Gastrocnemius medialis (tissue), 4 donors: ENCODE measurements around the gene PSAPL1. TPM values are rescaled to one million over a fixed set of nuclear protein-coding genes. Genes with fewer than 3 reads are reported as not detected.

Experiments
- ATAC-seq, 2 donors: fragments of 150-250 bp; one replicate each; pipeline ENCODE4 v1.9.1; 2016
- DNase-seq, 2 donors: peaks; one replicate each; pipeline ENCODE4 v3.0.0-alpha.2; 2019
- H3K27ac ChIP-seq, 4 donors: fragments of 200-600 bp; sonication (generic); 1 replicate in 1 of 4; 2 replicates in 3 of 4; pipeline ENCODE4 v1.5.1; 2016 to 2018; ENCODE audit warnings: mild to moderate bottlenecking in 2 of 4, moderate library complexity in 1 of 4
- H3K27me3 ChIP-seq, 3 donors: fragments of 200-600 bp; sonication (generic) in 2 of 3; 1 replicate in 1 of 3; 2 replicates in 2 of 3; pipeline versions ENCODE4 v1.5.1 to v1.6.0; 2016 to 2019; ENCODE audit warnings: mild to moderate bottlenecking in 1 of 3, moderate library complexity in 1 of 3
- H3K36me3 ChIP-seq, 2 donors: fragments of 200-600 bp; sonication (generic) in 1 of 2; one replicate each; pipeline ENCODE4 v1.5.1; 2017 to 2018
- H3K4me1 ChIP-seq, 2 donors: fragments of 200-600 bp; sonication (generic) in 1 of 2; one replicate each; pipeline ENCODE4 v1.5.1; 2016 to 2017; ENCODE audit warnings: mild to moderate bottlenecking in 2 of 2
- H3K4me3 ChIP-seq, 4 donors: fragments of 200-600 bp; sonication (generic) in 3 of 4; 1 replicate in 1 of 4; 2 replicates in 3 of 4; pipeline ENCODE4 v1.5.1; 2016 to 2019; ENCODE audit warnings: mild to moderate bottlenecking in 2 of 4
- H3K9me3 ChIP-seq, 3 donors: fragments of 200-600 bp; sonication (generic) in 2 of 3; 1 replicate in 1 of 3; 2 replicates in 2 of 3; pipeline ENCODE4 v1.5.1; 2016 to 2019
- POLR2A ChIP-seq, 2 donors: fragments of 450-650 bp; IDR thresholded peaks; one replicate each; pipeline ENCODE4 v1.6.1; 2017; ENCODE audit warnings: antibody characterized with exemption in 2 of 2, mild to moderate bottlenecking in 2 of 2, moderate library complexity in 2 of 2
- in situ Hi-C, 4 donors: fragments of 200-750 bp; cut with MboI; loops; one replicate each; pipeline versions ENCODE4 v1.15.0 to v1.8.0; 2017; ENCODE audit warnings: low sequenced_read_pairs in 4 of 4
- intact Hi-C: fragments of 100-400 bp; cut with DNase I; formaldehyde crosslinking; loops from one replicate; pipeline ENCODE4 v1.15.1; 2023; ENCODE audit warnings: low total_unique reads
- total RNA-seq, 4 donors: library from RNA; depleted of rRNA; stranded (reverse); fragments of >200 nt; gene quantifications; one replicate each; pipeline versions ENCODE4 v1.1.0 to v1.2.3, GENCODE V29; 2016
- TF ChIP-seq, protein P1 (sequence below), 5 experiments: fragments of 450-650 bp in 3 of 5; fragments of 200-600 bp in 2 of 5; sonication (generic) in 2 of 5; IDR thresholded peaks in 4 of 5; conservative IDR thresholded peaks in 1 of 5; 1 replicate in 4 of 5; 2 replicates in 1 of 5; pipeline ENCODE4 v1.5.1; 2016 to 2019; ENCODE audit warnings: antibody characterized with exemption in 5 of 5, mild to moderate bottlenecking in 3 of 5, moderate library complexity in 3 of 5

The PSAPL1 gene
- total RNA-seq, 4 donors from 2014 or later, result not detected

DNA sequence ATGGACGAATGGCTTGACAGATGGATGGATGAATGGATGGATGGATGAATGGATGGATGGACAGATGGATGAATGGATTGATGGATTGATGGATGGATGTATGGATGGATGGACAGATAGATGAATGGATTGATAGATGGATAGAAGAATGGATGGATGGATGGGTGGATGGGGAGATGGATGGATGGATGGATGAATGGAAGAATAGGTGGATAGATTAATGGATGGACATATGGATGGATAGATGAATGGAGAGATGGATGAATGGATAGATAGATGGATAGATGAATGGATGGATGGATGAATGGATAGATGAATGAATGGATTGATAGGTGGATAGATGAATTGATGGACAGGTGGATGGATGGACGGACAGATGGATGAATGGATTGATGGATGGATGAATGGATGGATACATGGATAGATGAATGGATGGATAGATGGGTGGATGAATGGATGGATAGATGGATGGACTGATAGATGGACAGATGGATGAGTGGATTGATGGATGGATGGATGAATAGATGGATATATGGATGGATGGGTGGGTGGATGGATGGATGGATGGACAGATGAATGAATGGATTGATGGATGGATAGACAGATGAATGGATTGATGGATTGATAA lies 33.9 kb downstream of the PSAPL1 start:
- H3K4me1 ChIP-seq, result no peaks in the 10 kb centered on the region
- DNase-seq (no peak), ATAC-seq (no peak)
- no peak overlapping the region for H3K27ac ChIP-seq
- in situ Hi-C loops, result no loop called here
- TF ChIP-seq, protein P1, sequence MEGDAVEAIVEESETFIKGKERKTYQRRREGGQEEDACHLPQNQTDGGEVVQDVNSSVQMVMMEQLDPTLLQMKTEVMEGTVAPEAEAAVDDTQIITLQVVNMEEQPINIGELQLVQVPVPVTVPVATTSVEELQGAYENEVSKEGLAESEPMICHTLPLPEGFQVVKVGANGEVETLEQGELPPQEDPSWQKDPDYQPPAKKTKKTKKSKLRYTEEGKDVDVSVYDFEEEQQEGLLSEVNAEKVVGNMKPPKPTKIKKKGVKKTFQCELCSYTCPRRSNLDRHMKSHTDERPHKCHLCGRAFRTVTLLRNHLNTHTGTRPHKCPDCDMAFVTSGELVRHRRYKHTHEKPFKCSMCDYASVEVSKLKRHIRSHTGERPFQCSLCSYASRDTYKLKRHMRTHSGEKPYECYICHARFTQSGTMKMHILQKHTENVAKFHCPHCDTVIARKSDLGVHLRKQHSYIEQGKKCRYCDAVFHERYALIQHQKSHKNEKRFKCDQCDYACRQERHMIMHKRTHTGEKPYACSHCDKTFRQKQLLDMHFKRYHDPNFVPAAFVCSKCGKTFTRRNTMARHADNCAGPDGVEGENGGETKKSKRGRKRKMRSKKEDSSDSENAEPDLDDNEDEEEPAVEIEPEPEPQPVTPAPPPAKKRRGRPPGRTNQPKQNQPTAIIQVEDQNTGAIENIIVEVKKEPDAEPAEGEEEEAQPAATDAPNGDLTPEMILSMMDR (IDR thresholded peaks at IDR 0.05 in 4 of 5, conservative IDR thresholded peaks at IDR 0.05 in 1 of 5), result no peak
- no peaks in the 10 kb centered on the region for H3K9me3 ChIP-seq
- peaks cover 8 to 14% (median 10%) of the 10 kb centered on the region in 3 donors for H3K27me3 ChIP-seq
- intact Hi-C loops, result no loop called here
- H3K4me3 ChIP-seq, result no peak overlapping the region
- no peaks in the 10 kb centered on the region for H3K36me3 ChIP-seq

DNA sequence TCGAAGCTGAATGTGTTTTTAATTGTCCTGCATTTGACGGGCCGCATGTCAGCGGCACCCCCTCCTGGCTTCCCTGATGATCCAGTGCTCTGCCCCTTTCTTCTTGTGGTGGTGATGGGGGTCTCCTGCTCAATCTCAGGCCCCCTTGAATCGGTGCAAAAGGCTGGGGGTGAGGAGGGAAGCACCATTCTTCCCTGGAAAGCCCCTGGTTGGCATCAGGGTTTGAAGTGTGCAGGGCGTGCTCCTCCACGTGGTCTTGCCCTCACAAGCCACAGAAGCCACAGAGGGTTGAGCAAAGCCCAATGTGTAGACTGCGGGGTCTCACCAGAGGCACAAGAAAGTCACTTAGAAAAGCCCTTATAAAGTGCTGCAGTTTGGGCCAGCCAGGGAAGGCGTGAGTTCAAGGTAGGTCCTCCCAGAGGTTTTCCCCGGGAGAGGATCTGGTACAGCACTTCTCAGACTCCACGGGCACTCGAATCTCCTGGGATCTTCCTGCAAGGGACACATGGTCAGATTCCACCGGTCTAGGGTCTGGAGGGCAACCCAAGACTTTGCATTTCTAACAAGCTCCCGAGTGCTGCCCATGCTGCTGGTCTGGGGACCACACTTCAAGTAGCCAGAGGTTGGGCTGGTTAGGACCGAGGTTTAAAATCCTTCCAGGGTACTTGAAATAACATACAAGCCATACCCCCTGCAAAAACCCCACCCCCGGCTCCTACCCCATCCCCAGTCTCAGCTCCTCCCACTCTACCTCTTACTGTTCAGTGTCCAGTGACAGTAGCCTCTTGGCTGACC lies 35.1 kb downstream of the PSAPL1 start:
- in situ Hi-C loops, result no loop called here
- H3K27ac ChIP-seq, result no peak overlapping the region
- TF ChIP-seq POLR2A (IDR thresholded peaks at IDR 0.05), result no peak
- TF ChIP-seq, protein P1 (IDR thresholded peaks at IDR 0.05 in 4 of 5, conservative IDR thresholded peaks at IDR 0.05 in 1 of 5), result no peak
- intact Hi-C loops, result no loop called here
- H3K27me3 ChIP-seq, result peaks cover 13 to 15% (median 14%) of the 10 kb centered on the region in 3 donors
- no peaks in the 10 kb centered on the region for H3K4me1 ChIP-seq
- H3K9me3 ChIP-seq, result no peaks in the 10 kb centered on the region
- ATAC-seq, result no peak
- DNase-seq, result no peak
- no peak overlapping the region for H3K4me3 ChIP-seq
- H3K36me3 ChIP-seq, result no peaks in the 10 kb centered on the region

DNA sequence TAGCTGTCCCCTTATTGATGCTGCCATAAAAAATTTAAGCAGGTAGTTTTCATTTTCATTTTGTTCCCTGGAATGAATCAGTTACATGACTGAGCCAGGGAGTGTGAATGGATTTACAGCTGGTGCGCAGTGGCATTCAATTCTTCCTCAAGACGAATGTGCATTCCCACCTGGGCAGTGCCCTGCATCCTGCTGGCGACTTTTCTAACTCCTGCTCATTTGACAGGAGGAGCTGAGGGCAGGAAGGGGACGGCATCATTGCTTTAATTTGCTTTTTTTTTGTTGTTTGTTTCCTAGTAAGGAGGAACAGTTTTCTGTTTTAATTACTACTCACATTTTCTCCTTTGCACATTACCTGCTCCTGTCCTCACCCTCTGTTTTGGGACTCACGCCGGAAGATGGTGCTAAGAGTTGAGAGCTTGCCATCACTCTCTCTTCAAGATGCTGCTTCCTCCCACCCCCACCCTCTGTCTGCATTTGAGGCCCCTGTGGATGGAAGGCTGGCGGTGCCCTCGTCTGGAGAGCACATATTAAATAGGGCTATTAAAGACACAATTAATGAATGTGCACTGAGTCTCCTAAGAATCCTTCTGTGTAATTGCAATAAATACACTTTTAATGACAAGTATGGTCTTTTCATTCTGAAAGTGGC lies 35.8 kb downstream of the PSAPL1 start:
- Histone ChIP-seq H3K36me3 (no peaks in the 10 kb centered on the region), H3K27ac (no peak overlapping the region), H3K9me3 (no peaks in the 10 kb centered on the region), H3K4me3 (no peak overlapping the region), H3K27me3 (peaks cover 13 to 17% (median 14%) of the 10 kb centered on the region in 3 donors), H3K4me1 (no peaks in the 10 kb centered on the region)
- TF ChIP-seq, protein P1 (IDR thresholded peaks at IDR 0.05 in 4 of 5, conservative IDR thresholded peaks at IDR 0.05 in 1 of 5), result no peak
- TF ChIP-seq POLR2A (IDR thresholded peaks at IDR 0.05), result no peak
- ATAC-seq (no peak), DNase-seq (no peak)
- intact Hi-C loops, result no loop called here
- in situ Hi-C loops, result no loop called here

DNA sequence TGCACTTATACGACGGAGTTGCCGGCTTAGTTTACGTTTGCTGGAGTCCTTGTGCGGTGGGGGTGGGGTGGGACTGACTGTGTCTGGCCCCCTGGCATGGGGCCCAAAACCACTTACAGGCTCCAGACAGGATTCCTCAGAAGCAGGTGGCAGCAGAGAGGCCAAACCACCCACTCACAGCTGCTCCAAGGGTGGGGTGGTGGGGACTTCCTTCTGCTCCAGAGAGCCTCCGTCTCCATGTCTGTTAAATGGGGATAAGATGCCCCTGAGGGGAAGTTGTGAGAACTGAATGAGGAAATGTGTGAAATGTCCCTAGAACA lies 36.7 kb downstream of the PSAPL1 start:
- no peak for DNase-seq
- no peaks in the 10 kb centered on the region for H3K36me3 ChIP-seq
- in situ Hi-C loops (no loop called here), intact Hi-C loops (no loop called here)
- no peaks in the 10 kb centered on the region for H3K9me3 ChIP-seq
- H3K27ac ChIP-seq, result no peak overlapping the region
- H3K4me1 ChIP-seq, result no peaks in the 10 kb centered on the region
- no peak for ATAC-seq
- H3K4me3 ChIP-seq, result no peak overlapping the region
- TF ChIP-seq, protein P1 (IDR thresholded peaks at IDR 0.05 in 4 of 5, conservative IDR thresholded peaks at IDR 0.05 in 1 of 5), result no peak
- no peak for TF ChIP-seq POLR2A (IDR thresholded peaks at IDR 0.05)
- peaks cover 16 to 19% (median 17%) of the 10 kb centered on the region in 3 donors for H3K27me3 ChIP-seq
